HepG2 (cell line): Measurements from ENCODE around the gene CYP19A1. TPM values are rescaled to one million over a fixed set of nuclear protein-coding genes. Genes with fewer than 3 reads are reported as not detected.
A peak's percentile ranks its signal among the peaks of the same experiment; 100 is the strongest.

ENCODE experiments used
- ARNT2 ChIP-seq: sonication (generic); formaldehyde crosslinking; IDR thresholded peaks from 2 replicates; pipeline ENCODE4 v1.8.0; 2022; ENCODE audit warnings: mild to moderate bottlenecking, low read depth, missing genetic modification reagents, moderate library complexity
- ARNTL ChIP-seq: sonication (generic); formaldehyde crosslinking; IDR thresholded peaks from 2 replicates; pipeline ENCODE4 v1.4.0; 2020; ENCODE audit warnings: mild to moderate bottlenecking, missing genetic modification reagents
- ELF3 ChIP-seq: IDR thresholded peaks from 2 replicates; pipeline ENCODE4 v1.6.1; 2016; ENCODE audit warnings: missing genetic modification reagents, missing compliant biosample characterization
- FOXK1 ChIP-seq: sonication (generic); formaldehyde crosslinking; IDR thresholded peaks from 2 replicates; pipeline ENCODE4 v1.4.0; 2020; ENCODE audit warnings: low read depth, missing genetic modification reagents, borderline replicate concordance
- HDAC1 ChIP-seq: sonication (generic); formaldehyde crosslinking; IDR thresholded peaks from 2 replicates; pipeline ENCODE4 v1.5.1; 2020; ENCODE audit warnings: mild to moderate bottlenecking, missing genetic modification reagents
- IRF2 ChIP-seq: IDR thresholded peaks from 2 replicates; pipeline ENCODE4 v1.6.1; 2018; ENCODE audit warnings: missing genetic modification reagents, missing compliant biosample characterization
- KAT7 ChIP-seq: IDR thresholded peaks from 2 replicates; pipeline ENCODE4 v1.6.1; 2018; ENCODE audit warnings: borderline replicate concordance, missing compliant biosample characterization
- KLF12 ChIP-seq: sonication (generic); formaldehyde crosslinking; IDR thresholded peaks from 2 replicates; pipeline ENCODE4 v1.4.0; 2020; ENCODE audit warnings: missing genetic modification reagents, borderline replicate concordance
- NCOA2 ChIP-seq: sonication (generic); formaldehyde crosslinking; IDR thresholded peaks from 2 replicates; pipeline ENCODE4 v1.8.0; 2022; ENCODE audit warnings: inconsistent platforms
- NR2F2 ChIP-seq: IDR thresholded peaks from 2 replicates; pipeline ENCODE4 v1.6.1; 2012; ENCODE audit warnings: low read depth, inconsistent platforms, borderline replicate concordance
- SOX5 ChIP-seq: IDR thresholded peaks from 2 replicates; pipeline ENCODE4 v1.6.1; 2016; ENCODE audit warnings: borderline replicate concordance
- SP4 ChIP-seq: sonication (generic); formaldehyde crosslinking; IDR thresholded peaks from 2 replicates; pipeline ENCODE4 v1.8.1; 2023; ENCODE audit warnings: mild to moderate bottlenecking, missing genetic modification reagents
- TEF ChIP-seq: sonication (generic); formaldehyde crosslinking; IDR thresholded peaks from 2 replicates; pipeline ENCODE4 v1.5.0; 2020; ENCODE audit warnings: missing genetic modification reagents
- U2AF1 ChIP-seq: fragments of 200-400 bp; formaldehyde crosslinking; optimal IDR thresholded peaks from 2 replicates; pipeline ENCODE3; 2017; ENCODE audit warnings: mild to moderate bottlenecking, low read depth, low read length
- ZNF235 ChIP-seq: sonication (generic); formaldehyde crosslinking; IDR thresholded peaks from 2 replicates; pipeline ENCODE4 v1.8.1; 2023; ENCODE audit warnings: mild to moderate bottlenecking, missing genetic modification reagents, borderline replicate concordance
- ZNF292 ChIP-seq: sonication (generic); formaldehyde crosslinking; IDR thresholded peaks from 2 replicates; pipeline ENCODE4 v1.8.1; 2022; ENCODE audit warnings: mild to moderate bottlenecking, low read depth, missing genetic modification reagents, borderline replicate concordance
- ZNF296 ChIP-seq: sonication (generic); formaldehyde crosslinking; conservative IDR thresholded peaks from 2 replicates; pipeline ENCODE4 v1.5.0; 2020; ENCODE audit warnings: mild to moderate bottlenecking, missing genetic modification reagents
- ZNF501 ChIP-seq: sonication (generic); formaldehyde crosslinking; IDR thresholded peaks from 2 replicates; pipeline ENCODE4 v1.5.1; 2020; ENCODE audit warnings: mild to moderate bottlenecking, moderate library complexity, missing genetic modification reagents
- ZNF772 ChIP-seq: sonication (generic); formaldehyde crosslinking; IDR thresholded peaks from 2 replicates; pipeline ENCODE4 v1.5.0; 2020; ENCODE audit warnings: mild to moderate bottlenecking, missing genetic modification reagents
- ZNF891 ChIP-seq: sonication (generic); formaldehyde crosslinking; IDR thresholded peaks from 2 replicates; pipeline ENCODE4 v1.5.0; 2020; ENCODE audit warnings: mild to moderate bottlenecking, missing genetic modification reagents
- ZSCAN25 ChIP-seq: sonication (generic); formaldehyde crosslinking; IDR thresholded peaks from 2 replicates; pipeline ENCODE4 v1.8.0; 2022; ENCODE audit warnings: mild to moderate bottlenecking, missing genetic modification reagents
- polyA plus RNA-seq, 8 experiments: library from polyadenylated mRNA; depleted of rRNA in 3 of 8; stranded (reverse) in 7 of 8; unstranded in 1 of 8; fragments of >200 nt; fragmentation: Illumina TruSeq in 4 of 8; extraction: Trizol in 4 of 8; gene quantifications; 2 replicates each; pipeline versions ENCODE4 v1.2.1 to v1.2.3, GENCODE V29; 2011 to 2016; ENCODE audit warnings: low read depth in 4 of 8, missing spikeins in 1 of 8, mixed read lengths in 1 of 8; ENCODE audit not compliant: insufficient read depth in 1 of 8
- total RNA-seq, 5 experiments: library from RNA; depleted of rRNA; stranded (reverse); fragments of >200 nt; fragmentation: Illumina TruSeq; extraction: Trizol; gene quantifications; 2 replicates each; pipeline ENCODE4 v1.2.3, GENCODE V29; 2016; ENCODE audit warnings: low read depth in 1 of 5
- TF ChIP-seq, protein P1 (sequence below): sonication (generic); formaldehyde crosslinking; conservative IDR thresholded peaks from 2 replicates; pipeline ENCODE4 v1.4.0; 2020; ENCODE audit warnings: missing genetic modification reagents
- TF ChIP-seq, protein P2 (sequence below): IDR thresholded peaks from 2 replicates; pipeline ENCODE4 v1.6.1; 2016; ENCODE audit warnings: missing compliant biosample characterization, missing genetic modification reagents, borderline replicate concordance
- TF ChIP-seq, protein P3 (sequence below): IDR thresholded peaks from 2 replicates; pipeline ENCODE4 v1.6.1; 2016

CYP19A1 gene
- total and polyA plus RNA-seq, 2 of the 13 experiments (the other 11 are each of a cell fraction or from before 2014, with no cell fraction given): 10.9 to 23.0 TPM

DNA sequence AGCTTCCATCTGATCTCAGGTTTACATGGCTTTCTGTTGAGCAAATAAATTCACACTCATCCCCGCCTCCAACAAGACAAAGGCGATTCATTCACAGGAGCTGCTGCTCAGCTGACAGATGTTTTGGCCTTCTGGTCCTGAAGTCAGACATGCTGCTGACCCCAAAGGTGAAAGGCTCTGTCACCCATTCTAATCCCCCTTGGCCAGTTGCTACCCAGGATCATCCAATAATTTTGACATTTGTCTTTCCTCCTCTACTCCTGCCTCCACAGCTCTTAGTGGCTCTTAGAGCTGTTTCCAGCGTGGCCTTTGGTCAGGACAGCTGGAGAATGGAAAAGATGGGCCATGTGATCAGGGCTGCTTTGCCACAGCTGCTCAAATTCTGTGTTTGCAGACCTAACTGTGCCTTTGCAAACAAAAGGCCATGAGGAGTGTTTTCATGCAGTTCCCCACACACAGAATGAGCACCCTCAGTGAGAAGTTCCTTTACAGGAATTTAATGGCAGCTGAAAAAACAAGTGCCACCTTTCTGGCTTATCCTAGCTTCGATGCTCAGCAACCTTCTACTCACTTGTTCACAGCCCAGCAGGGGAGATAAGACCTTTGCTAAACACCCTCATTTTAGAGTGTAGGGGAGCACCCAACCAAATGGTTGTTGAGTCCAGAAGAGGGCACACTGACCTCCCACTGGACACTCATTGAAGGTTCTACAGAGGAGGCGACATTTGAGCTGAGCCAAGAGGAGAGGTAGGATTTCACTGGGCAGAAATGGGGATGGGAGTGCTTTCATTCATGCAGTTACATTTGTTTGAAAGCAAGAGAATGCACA is 39.0 kb downstream of the CYP19A1 start (continued):
- TF ChIP-seq, protein P1, sequence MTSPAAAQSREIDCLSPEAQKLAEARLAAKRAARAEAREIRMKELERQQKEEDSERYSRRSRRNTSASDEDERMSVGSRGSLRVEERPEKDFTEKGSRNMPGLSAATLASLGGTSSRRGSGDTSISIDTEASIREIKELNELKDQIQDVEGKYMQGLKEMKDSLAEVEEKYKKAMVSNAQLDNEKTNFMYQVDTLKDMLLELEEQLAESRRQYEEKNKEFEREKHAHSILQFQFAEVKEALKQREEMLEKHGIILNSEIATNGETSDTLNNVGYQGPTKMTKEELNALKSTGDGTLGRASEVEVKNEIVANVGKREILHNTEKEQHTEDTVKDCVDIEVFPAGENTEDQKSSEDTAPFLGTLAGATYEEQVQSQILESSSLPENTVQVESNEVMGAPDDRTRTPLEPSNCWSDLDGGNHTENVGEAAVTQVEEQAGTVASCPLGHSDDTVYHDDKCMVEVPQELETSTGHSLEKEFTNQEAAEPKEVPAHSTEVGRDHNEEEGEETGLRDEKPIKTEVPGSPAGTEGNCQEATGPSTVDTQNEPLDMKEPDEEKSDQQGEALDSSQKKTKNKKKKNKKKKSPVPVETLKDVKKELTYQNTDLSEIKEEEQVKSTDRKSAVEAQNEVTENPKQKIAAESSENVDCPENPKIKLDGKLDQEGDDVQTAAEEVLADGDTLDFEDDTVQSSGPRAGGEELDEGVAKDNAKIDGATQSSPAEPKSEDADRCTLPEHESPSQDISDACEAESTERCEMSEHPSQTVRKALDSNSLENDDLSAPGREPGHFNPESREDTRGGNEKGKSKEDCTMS (CRISPR knock-in tag): no peak
- TF ChIP-seq SP4 (CRISPR knock-in tag): 0 out of 2 replicates have a peak, but pooled peaks have one; percentile 51
- peak; percentile 77; the same call in 1 of the 2 replicates for TF ChIP-seq SOX5
- TF ChIP-seq, protein P2, sequence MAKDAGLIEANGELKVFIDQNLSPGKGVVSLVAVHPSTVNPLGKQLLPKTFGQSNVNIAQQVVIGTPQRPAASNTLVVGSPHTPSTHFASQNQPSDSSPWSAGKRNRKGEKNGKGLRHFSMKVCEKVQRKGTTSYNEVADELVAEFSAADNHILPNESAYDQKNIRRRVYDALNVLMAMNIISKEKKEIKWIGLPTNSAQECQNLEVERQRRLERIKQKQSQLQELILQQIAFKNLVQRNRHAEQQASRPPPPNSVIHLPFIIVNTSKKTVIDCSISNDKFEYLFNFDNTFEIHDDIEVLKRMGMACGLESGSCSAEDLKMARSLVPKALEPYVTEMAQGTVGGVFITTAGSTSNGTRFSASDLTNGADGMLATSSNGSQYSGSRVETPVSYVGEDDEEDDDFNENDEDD (CRISPR knock-in tag): 0 out of 2 replicates have a peak, but pooled peaks have one; percentile 47
- no peak for TF ChIP-seq ZNF235 (CRISPR knock-in tag)
- TF ChIP-seq KLF12 (CRISPR knock-in tag): 0 out of 2 replicates have a peak, but pooled peaks have one; percentile 46
- TF ChIP-seq FOXK1 (CRISPR knock-in tag): no peak
- peak; percentile 64; the same call in 1 of the 2 replicates for TF ChIP-seq ARNTL (CRISPR knock-in tag)
- TF ChIP-seq KAT7 (CRISPR knock-in tag): no peak
- 0 out of 2 replicates have a peak, but pooled peaks have one; percentile 20 for TF ChIP-seq TEF (CRISPR knock-in tag)
- TF ChIP-seq ZNF292 (CRISPR knock-in tag): peak; percentile 38; the same call in 1 of the 2 replicates
- TF ChIP-seq ZNF501 (CRISPR knock-in tag): peak; percentile 83; the same call in 1 of the 2 replicates
- peak; percentile 55 for TF ChIP-seq U2AF1
- TF ChIP-seq ZNF296 (CRISPR knock-in tag): no peak
- TF ChIP-seq, protein P3, sequence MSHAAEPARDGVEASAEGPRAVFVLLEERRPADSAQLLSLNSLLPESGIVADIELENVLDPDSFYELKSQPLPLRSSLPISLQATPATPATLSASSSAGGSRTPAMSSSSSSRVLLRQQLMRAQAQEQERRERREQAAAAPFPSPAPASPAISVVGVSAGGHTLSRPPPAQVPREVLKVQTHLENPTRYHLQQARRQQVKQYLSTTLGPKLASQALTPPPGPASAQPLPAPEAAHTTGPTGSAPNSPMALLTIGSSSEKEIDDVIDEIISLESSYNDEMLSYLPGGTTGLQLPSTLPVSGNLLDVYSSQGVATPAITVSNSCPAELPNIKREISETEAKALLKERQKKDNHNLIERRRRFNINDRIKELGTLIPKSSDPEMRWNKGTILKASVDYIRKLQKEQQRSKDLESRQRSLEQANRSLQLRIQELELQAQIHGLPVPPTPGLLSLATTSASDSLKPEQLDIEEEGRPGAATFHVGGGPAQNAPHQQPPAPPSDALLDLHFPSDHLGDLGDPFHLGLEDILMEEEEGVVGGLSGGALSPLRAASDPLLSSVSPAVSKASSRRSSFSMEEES (CRISPR knock-in tag): peak; percentile 76; the same call in 1 of the 2 replicates
- TF ChIP-seq IRF2: no peak; the same call in 1 of the 2 replicates
- peak; percentile 23; the same call in 1 of the 2 replicates for TF ChIP-seq ZSCAN25
- no peak; the same call in 1 of the 2 replicates for TF ChIP-seq ZNF891 (CRISPR knock-in tag)
- TF ChIP-seq NCOA2 (CRISPR knock-in tag): 0 out of 2 replicates have a peak, but pooled peaks have one; percentile 17
- TF ChIP-seq ARNT2 (CRISPR knock-in tag): 0 out of 2 replicates have a peak, but pooled peaks have one; percentile 72
- TF ChIP-seq ZNF772 (CRISPR knock-in tag): 0 out of 2 replicates have a peak, but pooled peaks have one; percentile 43
- TF ChIP-seq ELF3 (CRISPR knock-in tag): 0 out of 2 replicates have a peak, but pooled peaks have one; percentile 9
- TF ChIP-seq HDAC1 (CRISPR knock-in tag): peak; percentile 74; the same call in 1 of the 2 replicates
- peak; percentile 95 for TF ChIP-seq NR2F2
